Endothelial cell of umbilical vein (primary cell): ENCODE data around the gene NAV3. TPM values are rescaled to one million over a fixed set of nuclear protein-coding genes. Genes with fewer than 3 reads are reported as not detected.

Experiments used
- BruUV-seq: library from RNA; stranded (reverse); fragments of 400-500 nt; replicated peaks from 2 replicates; lab custom pipeline; 2021; lab: Mats Ljungman, UMichigan
- CTCF ChIA-PET: fragments of 300-600, 350-600 bp; sonication (Branson Sonifier 250); formaldehyde crosslinking; loops from one replicate; lab custom pipeline; 2021; ENCODE audit warnings: antibody characterized with exemption, inconsistent platforms; lab: Charles Lee
- POLR2A ChIA-PET: fragments of 300-600, 350-600 bp; sonication (Branson Sonifier 250); formaldehyde crosslinking; loops from one replicate; lab custom pipeline; 2021; ENCODE audit warnings: antibody characterized with exemption, inconsistent platforms; lab: Charles Lee
- DNase-seq: peaks from one replicate; pipeline ENCODE4 v3.0.0-alpha.2; 2011; ENCODE audit warnings: low read depth, low spot score
- FAIRE-seq: peaks from 2 replicates; lab custom pipeline; 2011; peaks lifted over from hg19 to GRCh38; lab: Jason Lieb, UNC
- H2AFZ ChIP-seq: 2 replicates; pipeline ENCODE4 v1.6.0; 2012; ENCODE audit warnings: low read depth, low read length, control low read depth, inconsistent platforms
- H3K27ac ChIP-seq: 2 replicates; pipeline ENCODE4 v1.5.1; 2011; ENCODE audit warnings: low read depth, mild to moderate bottlenecking, control low read depth, low read length, moderate library complexity; ENCODE audit not compliant: insufficient read depth
- H3K27me3 ChIP-seq, 2 experiments: 2 replicates each; pipeline versions ENCODE4 v1.6.0 to v1.6.1; 2011; ENCODE audit warnings: low read length in 2 of 2, mixed read lengths in 1 of 2; ENCODE audit not compliant: control insufficient read depth in 2 of 2, insufficient read depth in 2 of 2
- H3K36me3 ChIP-seq, 2 experiments: 2 replicates in 1 of 2; 3 replicates in 1 of 2; pipeline ENCODE4 v1.5.1; 2011; ENCODE audit warnings: low read length in 2 of 2, mild to moderate bottlenecking in 1 of 2, moderate library complexity in 1 of 2; ENCODE audit not compliant: control insufficient read depth in 2 of 2, insufficient read depth in 2 of 2; ENCODE audit errors: extremely low read depth in 1 of 2
- H3K4me1 ChIP-seq: 3 replicates; pipeline ENCODE4 v1.5.1; 2011; ENCODE audit warnings: mild to moderate bottlenecking, low read length; ENCODE audit not compliant: control insufficient read depth, insufficient read depth; ENCODE audit errors: extremely low read depth
- H3K4me2 ChIP-seq: 2 replicates; pipeline ENCODE4 v1.6.1; 2011; ENCODE audit warnings: low read length, control low read depth, mixed read lengths; ENCODE audit not compliant: insufficient read depth
- H3K4me3 ChIP-seq, 3 experiments: fragments of 200-600 bp in 1 of 3; sonication (generic), shearing (Covaris generic) in 1 of 3; replicated peaks in 1 of 3; 2 replicates each; pipeline ENCODE4 v1.5.1; 2011 to 2016; ENCODE audit warnings: control low read depth in 3 of 3, low read length in 3 of 3, mild to moderate bottlenecking in 2 of 3, inconsistent platforms in 1 of 3, low read depth in 1 of 3, moderate library complexity in 1 of 3; ENCODE audit not compliant: insufficient read depth in 1 of 3
- H3K79me2 ChIP-seq: 2 replicates; pipeline ENCODE4 v1.6.0; 2012; ENCODE audit warnings: low read length, inconsistent platforms; ENCODE audit not compliant: control insufficient read depth, insufficient read depth
- H3K9ac ChIP-seq: replicated peaks from 2 replicates; pipeline ENCODE3; 2011; ENCODE audit warnings: low read length, control low read depth; ENCODE audit not compliant: insufficient read depth; ENCODE audit errors: extremely low read depth
- H3K9me1 ChIP-seq: replicated peaks from 3 replicates; pipeline ENCODE4 v1.6.0; 2011; ENCODE audit warnings: mild to moderate bottlenecking, low read length; ENCODE audit not compliant: control insufficient read depth, insufficient read depth; ENCODE audit errors: extremely low read depth
- H3K9me3 ChIP-seq: replicated peaks from 2 replicates; pipeline ENCODE4 v1.5.1; 2012; ENCODE audit warnings: low read length, inconsistent platforms; ENCODE audit not compliant: control insufficient read depth, insufficient read depth
- H4K20me1 ChIP-seq: replicated peaks from 2 replicates; pipeline ENCODE3; 2011; ENCODE audit warnings: mild to moderate bottlenecking, low read length; ENCODE audit not compliant: control insufficient read depth, insufficient read depth; ENCODE audit errors: extremely low read depth
- EZH2 ChIP-seq: IDR thresholded peaks from 2 replicates; pipeline ENCODE4 v1.6.1; 2012; ENCODE audit warnings: borderline replicate concordance, low read depth, mild to moderate bottlenecking, moderate library complexity, low read length, inconsistent platforms; ENCODE audit not compliant: severe bottlenecking
- FOS ChIP-seq: IDR thresholded peaks from 2 replicates; pipeline ENCODE4 v1.6.1; 2011; ENCODE audit warnings: mild to moderate bottlenecking, low read length, moderate library complexity, borderline replicate concordance; ENCODE audit not compliant: insufficient read depth
- GATA2 ChIP-seq: IDR thresholded peaks from 2 replicates; pipeline ENCODE4 v1.7.0; 2011; ENCODE audit warnings: low read depth, mild to moderate bottlenecking, moderate library complexity, mixed read lengths, low read length; ENCODE audit not compliant: insufficient read length, insufficient read depth
- JUN ChIP-seq: IDR thresholded peaks from 2 replicates; pipeline ENCODE4 v1.6.1; 2011; ENCODE audit warnings: borderline replicate concordance, low read depth; ENCODE audit not compliant: insufficient read length, insufficient read depth
- MYC ChIP-seq: IDR thresholded peaks from one replicate; pipeline ENCODE4 v1.6.1; 2011; ENCODE audit warnings: mild to moderate bottlenecking, low read depth, low read length
- POLR2A ChIP-seq: IDR thresholded peaks from 2 replicates; pipeline ENCODE4 v1.6.1; 2012; ENCODE audit warnings: low read depth, mild to moderate bottlenecking, control low read depth, low read length
- POLR2AphosphoS5 ChIP-seq: IDR thresholded peaks from 2 replicates; pipeline ENCODE4 v1.6.1; 2012; ENCODE audit warnings: low read depth, mild to moderate bottlenecking, control low read depth, low read length, moderate library complexity; ENCODE audit not compliant: insufficient read depth
- dilution Hi-C: fragments of 300-500 bp; cut with MboI; formaldehyde crosslinking; loops from one replicate; pipeline ENCODE4 v1.15.0; 2019; ENCODE audit warnings: low sequenced_read_pairs; ENCODE audit not compliant: extremely low pct_ligation_motif_present
- intact Hi-C: fragments of 100-400 bp; cut with micrococcal nuclease; formaldehyde crosslinking; loops from one replicate; pipeline ENCODE4 v1.10.0; 2022
- polyA plus RNA-seq, 4 experiments: library from polyadenylated mRNA; depleted of rRNA in 3 of 4; stranded (reverse) in 3 of 4; unstranded in 1 of 4; fragments of >200 nt; gene quantifications; 2 replicates each; pipeline versions ENCODE4 v1.2.1 to v1.2.3, GENCODE V29; 2011 to 2012; ENCODE audit warnings: missing spikeins in 1 of 4
- total RNA-seq: library from RNA; stranded (reverse); gene quantifications from 2 replicates; pipeline ENCODE4 v1.2.3, GENCODE V29; 2021
- TF ChIP-seq, protein P1 (sequence below), 2 donors: IDR thresholded peaks; 1 replicate in 1 of 2; 2 replicates in 1 of 2; pipeline ENCODE4 v1.5.1; 2011; ENCODE audit warnings: low read length in 2 of 2, mild to moderate bottlenecking in 2 of 2, moderate library complexity in 2 of 2, control low read depth in 1 of 2, inconsistent platforms in 1 of 2, low read depth in 1 of 2; ENCODE audit not compliant: insufficient read depth in 1 of 2; ENCODE audit errors: extremely low read depth in 1 of 2
- TF ChIP-seq, protein P2 (sequence below): IDR thresholded peaks from 2 replicates; pipeline ENCODE4 v1.6.1; 2011; ENCODE audit not compliant: insufficient read depth, insufficient read length

The NAV3 gene
- total and polyA plus RNA-seq, 2 donors (not counting 3 experiments of a cell fraction or from before 2014, with no cell fraction given) = 6.7 to 40.1 TPM

DNA sequence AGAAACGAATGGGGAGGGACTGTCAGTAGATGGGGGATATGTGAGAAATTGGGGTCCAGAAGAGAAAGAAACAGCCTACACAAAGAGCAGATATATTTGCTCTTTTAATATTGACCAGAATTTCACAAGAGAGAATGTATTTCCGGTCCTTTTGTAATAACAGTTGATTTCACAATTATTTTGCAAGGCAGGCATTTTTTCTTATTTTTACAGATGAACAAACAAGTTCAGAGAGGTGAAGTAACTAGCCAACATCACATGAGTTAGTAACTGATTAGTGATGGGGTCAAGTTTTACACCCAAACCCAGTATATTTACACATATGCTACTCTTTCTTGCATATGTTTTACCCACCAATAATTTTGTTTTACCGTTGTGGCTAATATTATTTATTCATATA lies 188.2 kb downstream of the NAV3 start:
- BruUV-seq = no TSS peak
- ChIA-PET POLR2A (no interaction called here), CTCF (no interaction called here)
- Histone ChIP-seq H3K9me3 (no peaks in the 10 kb centered on the region), H3K27me3 (no peaks in the 10 kb centered on the region), H3K4me2 (no peak overlapping the region), H3K36me3 (no peaks in the 10 kb centered on the region), H3K9me1 (peaks cover 2% of the 10 kb centered on the region), H3K4me3 (no peak overlapping the region), H3K4me1 (no peaks in the 10 kb centered on the region), H3K27ac (no peak overlapping the region), H4K20me1 (no peaks in the 10 kb centered on the region), H3K79me2 (peaks cover 50% of the 10 kb centered on the region), H2AFZ (no peak overlapping the region), H3K9ac (no peak overlapping the region)
- DNase-seq (no peak), FAIRE-seq (no peak)
- TF ChIP-seq, protein P1, sequence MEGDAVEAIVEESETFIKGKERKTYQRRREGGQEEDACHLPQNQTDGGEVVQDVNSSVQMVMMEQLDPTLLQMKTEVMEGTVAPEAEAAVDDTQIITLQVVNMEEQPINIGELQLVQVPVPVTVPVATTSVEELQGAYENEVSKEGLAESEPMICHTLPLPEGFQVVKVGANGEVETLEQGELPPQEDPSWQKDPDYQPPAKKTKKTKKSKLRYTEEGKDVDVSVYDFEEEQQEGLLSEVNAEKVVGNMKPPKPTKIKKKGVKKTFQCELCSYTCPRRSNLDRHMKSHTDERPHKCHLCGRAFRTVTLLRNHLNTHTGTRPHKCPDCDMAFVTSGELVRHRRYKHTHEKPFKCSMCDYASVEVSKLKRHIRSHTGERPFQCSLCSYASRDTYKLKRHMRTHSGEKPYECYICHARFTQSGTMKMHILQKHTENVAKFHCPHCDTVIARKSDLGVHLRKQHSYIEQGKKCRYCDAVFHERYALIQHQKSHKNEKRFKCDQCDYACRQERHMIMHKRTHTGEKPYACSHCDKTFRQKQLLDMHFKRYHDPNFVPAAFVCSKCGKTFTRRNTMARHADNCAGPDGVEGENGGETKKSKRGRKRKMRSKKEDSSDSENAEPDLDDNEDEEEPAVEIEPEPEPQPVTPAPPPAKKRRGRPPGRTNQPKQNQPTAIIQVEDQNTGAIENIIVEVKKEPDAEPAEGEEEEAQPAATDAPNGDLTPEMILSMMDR (IDR thresholded peaks at IDR 0.05; ENCODE audit: extremely low read depth in 1 of 2, insufficient read depth in 1 of 2, low read depth in 1 of 2, low read length in 2 of 2) = no peak
- no peak for TF ChIP-seq FOS
- no peak for TF ChIP-seq POLR2A
- no peak for TF ChIP-seq MYC
- intact Hi-C loops (no loop called here), dilution Hi-C loops (no loop called here)

DNA sequence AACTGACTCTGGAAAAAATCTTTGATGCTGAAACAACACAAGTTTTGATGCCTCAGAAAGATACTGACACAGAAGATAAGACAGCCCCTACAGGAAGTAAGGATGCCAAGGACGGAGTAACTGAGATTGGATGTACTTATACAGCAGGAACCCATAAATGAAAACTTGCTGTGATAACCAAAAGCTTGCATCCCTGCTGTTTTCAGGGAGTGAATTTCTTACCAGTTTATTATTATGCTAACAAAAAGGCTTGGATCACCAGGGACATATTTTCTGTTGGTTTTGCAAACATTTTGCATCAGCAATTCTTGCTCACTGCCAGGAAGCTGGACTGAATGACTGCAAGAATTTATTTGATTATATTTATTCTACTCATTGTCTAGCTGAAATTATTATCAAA lies 197.7 kb downstream of the NAV3 start:
- no peaks in the 10 kb centered on the region for H3K4me1 ChIP-seq
- H3K27ac ChIP-seq = no peak overlapping the region
- DNase-seq (no peak), FAIRE-seq (no peak)
- ChIA-PET POLR2A (no interaction called here), CTCF (no interaction called here)
- no peaks in the 10 kb centered on the region for H4K20me1 ChIP-seq
- no peaks in the 10 kb centered on the region for H3K9me1 ChIP-seq
- BruUV-seq = no TSS peak
- no peak overlapping the region for H3K4me3 ChIP-seq
- no peaks in the 10 kb centered on the region for H3K27me3 ChIP-seq
- no peaks in the 10 kb centered on the region for H3K9me3 ChIP-seq
- no peak for TF ChIP-seq JUN
- no peak for TF ChIP-seq FOS
- no peak for TF ChIP-seq GATA2
- TF ChIP-seq, protein P2, sequence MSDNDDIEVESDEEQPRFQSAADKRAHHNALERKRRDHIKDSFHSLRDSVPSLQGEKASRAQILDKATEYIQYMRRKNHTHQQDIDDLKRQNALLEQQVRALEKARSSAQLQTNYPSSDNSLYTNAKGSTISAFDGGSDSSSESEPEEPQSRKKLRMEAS = no peak
- TF ChIP-seq POLR2A = no peak
- TF ChIP-seq MYC = no peak
- TF ChIP-seq, protein P1 (IDR thresholded peaks at IDR 0.05; ENCODE audit: extremely low read depth in 1 of 2, insufficient read depth in 1 of 2, low read depth in 1 of 2, low read length in 2 of 2) = no peak
- TF ChIP-seq POLR2AphosphoS5 = no peak
- TF ChIP-seq EZH2 = no peak
- dilution Hi-C loops = no loop called here
- H2AFZ ChIP-seq = no peak overlapping the region
- H3K4me2 ChIP-seq = no peak overlapping the region
- intact Hi-C loops = no loop called here
- peaks cover 0 to 2% of the 10 kb centered on the region in 2 experiments for H3K36me3 ChIP-seq
- peaks cover 8% of the 10 kb centered on the region for H3K79me2 ChIP-seq
- H3K9ac ChIP-seq = no peak overlapping the region
